WTC11 (cell line): ENCODE measurements around the gene CLEC20A. TPM values are rescaled to one million over a fixed set of nuclear protein-coding genes. Genes with fewer than 3 reads are reported as not detected.

Source experiments
- ATAC-seq: fragments of 200-7000 bp; cut with Tn5 transposase; 2 replicates; pipeline ENCODE4 v1.10.0; 2021; ENCODE audit warnings: mild to moderate bottlenecking, moderate library complexity
- CTCF ChIA-PET: fragments of 300-600 bp; sonication (Branson Sonifier 250); formaldehyde crosslinking; loops from one replicate; lab custom pipeline; 2021; ENCODE audit warnings: antibody characterized with exemption; lab: Charles Lee
- POLR2A ChIA-PET: fragments of 350-600 bp; sonication (Branson Sonifier 250); formaldehyde crosslinking; loops from one replicate; lab custom pipeline; 2021; ENCODE audit warnings: antibody characterized with exemption; lab: Charles Lee
- DNase-seq: peaks from one replicate; pipeline ENCODE4 v3.0.0; 2021; ENCODE audit warnings: low spot score
- H3K27ac Mint-ChIP-seq: 2 replicates; pipeline ENCODE4 v1.8.0; 2021; ENCODE audit warnings: mixed read lengths
- H3K27me3 Mint-ChIP-seq: 2 replicates; pipeline ENCODE4 v1.8.0; 2021; ENCODE audit warnings: low read depth, mild to moderate bottlenecking, moderate library complexity, mixed read lengths
- H3K36me3 Mint-ChIP-seq: 2 replicates; pipeline ENCODE4 v1.8.0; 2021; ENCODE audit warnings: mixed read lengths
- H3K4me1 Mint-ChIP-seq: 2 replicates; pipeline ENCODE4 v1.8.0; 2022; ENCODE audit warnings: mixed read lengths
- H3K4me3 Mint-ChIP-seq: 2 replicates; pipeline ENCODE4 v1.8.0; 2021; ENCODE audit warnings: mild to moderate bottlenecking, moderate library complexity, mixed read lengths
- H3K9me3 Mint-ChIP-seq: 2 replicates; pipeline ENCODE4 v1.8.0; 2021; ENCODE audit warnings: mixed read lengths
- FOXJ3 ChIP-seq: sonication (generic); formaldehyde crosslinking; IDR thresholded peaks from 2 replicates; pipeline ENCODE4 v1.9.0; 2021; ENCODE audit warnings: missing genetic modification reagents, mild to moderate bottlenecking, borderline replicate concordance
- IRF2 ChIP-seq: sonication (generic); formaldehyde crosslinking; IDR thresholded peaks from 2 replicates; pipeline ENCODE4 v1.8.0; 2022; ENCODE audit warnings: low read depth, missing genetic modification reagents, borderline replicate concordance
- MXD4 ChIP-seq: fragments of 250-450 bp; sonication (Bioruptor Pico); IDR thresholded peaks from 2 replicates; pipeline ENCODE4 v1.8.0; 2021; ENCODE audit warnings: mild to moderate bottlenecking, moderate library complexity, borderline replicate concordance
- NFYB ChIP-seq: sonication (generic); formaldehyde crosslinking; conservative IDR thresholded peaks from 2 replicates; pipeline ENCODE4 v1.8.0; 2022; ENCODE audit warnings: low read depth, missing genetic modification reagents
- NR2C2 ChIP-seq: sonication (generic); formaldehyde crosslinking; IDR thresholded peaks from 2 replicates; pipeline ENCODE4 v1.8.0; 2022; ENCODE audit warnings: mild to moderate bottlenecking, missing genetic modification reagents
- RELA ChIP-seq: sonication (generic); formaldehyde crosslinking; IDR thresholded peaks from 2 replicates; pipeline ENCODE4 v1.8.1; 2022; ENCODE audit warnings: missing genetic modification reagents, mild to moderate bottlenecking, borderline replicate concordance
- SMAD4 ChIP-seq: sonication (generic); formaldehyde crosslinking; IDR thresholded peaks from 2 replicates; pipeline ENCODE4 v1.8.0; 2022; ENCODE audit warnings: mild to moderate bottlenecking, missing genetic modification reagents
- ZBTB21 ChIP-seq: sonication (generic); formaldehyde crosslinking; IDR thresholded peaks from 2 replicates; pipeline ENCODE4 v1.8.1; 2023; ENCODE audit warnings: mild to moderate bottlenecking, missing genetic modification reagents, borderline replicate concordance
- ZNF219 ChIP-seq: sonication (generic); formaldehyde crosslinking; IDR thresholded peaks from 2 replicates; pipeline ENCODE4 v1.8.0; 2023; ENCODE audit warnings: missing genetic modification reagents, mild to moderate bottlenecking, borderline replicate concordance
- ZNF423 ChIP-seq: fragments of 250-450 bp; sonication (Bioruptor Pico); IDR thresholded peaks from 2 replicates; pipeline ENCODE4 v2.1.2; 2022; ENCODE audit warnings: mild to moderate bottlenecking, moderate library complexity
- ZNF671 ChIP-seq: fragments of 250-450 bp; sonication (Bioruptor Pico); IDR thresholded peaks from 2 replicates; pipeline ENCODE4 v1.8.0; 2021; ENCODE audit warnings: mild to moderate bottlenecking
- total RNA-seq: library from RNA; stranded (reverse); gene quantifications from 3 replicates; pipeline ENCODE4 v1.2.3, GENCODE V29; 2021
- TF ChIP-seq, protein P1 (sequence below): sonication (generic); formaldehyde crosslinking; IDR thresholded peaks from 2 replicates; pipeline ENCODE4 v1.8.1; 2023; ENCODE audit warnings: mild to moderate bottlenecking, missing genetic modification reagents, moderate library complexity
- TF ChIP-seq, protein P2 (sequence below): fragments of 250-450 bp; sonication (Bioruptor Pico); IDR thresholded peaks from 2 replicates; pipeline ENCODE4 v1.9.0; 2021; ENCODE audit warnings: mild to moderate bottlenecking
- TF ChIP-seq, protein P3 (sequence below): sonication (generic); formaldehyde crosslinking; IDR thresholded peaks from 2 replicates; pipeline ENCODE4 v1.8.0; 2022; ENCODE audit warnings: mild to moderate bottlenecking, missing genetic modification reagents
- TF ChIP-seq, protein P4 (sequence below): sonication (generic); formaldehyde crosslinking; IDR thresholded peaks from 2 replicates; pipeline ENCODE4 v1.8.1; 2023; ENCODE audit warnings: mild to moderate bottlenecking, missing genetic modification reagents, borderline replicate concordance
- TF ChIP-seq, protein P5 (sequence below): sonication (generic); formaldehyde crosslinking; IDR thresholded peaks from 2 replicates; pipeline ENCODE4 v1.8.0; 2023; ENCODE audit warnings: missing genetic modification reagents
- TF ChIP-seq, protein P6 (sequence below): sonication (generic); formaldehyde crosslinking; IDR thresholded peaks from 2 replicates; pipeline ENCODE4 v1.8.1; 2023; ENCODE audit warnings: mild to moderate bottlenecking, missing genetic modification reagents
- TF ChIP-seq, protein P7 (sequence below): sonication (generic); formaldehyde crosslinking; conservative IDR thresholded peaks from 2 replicates; pipeline ENCODE4 v1.8.1; 2022; ENCODE audit warnings: mild to moderate bottlenecking, missing genetic modification reagents

CLEC20A gene
- total RNA-seq, 1 experiment from 2014 or later: not detected

DNA sequence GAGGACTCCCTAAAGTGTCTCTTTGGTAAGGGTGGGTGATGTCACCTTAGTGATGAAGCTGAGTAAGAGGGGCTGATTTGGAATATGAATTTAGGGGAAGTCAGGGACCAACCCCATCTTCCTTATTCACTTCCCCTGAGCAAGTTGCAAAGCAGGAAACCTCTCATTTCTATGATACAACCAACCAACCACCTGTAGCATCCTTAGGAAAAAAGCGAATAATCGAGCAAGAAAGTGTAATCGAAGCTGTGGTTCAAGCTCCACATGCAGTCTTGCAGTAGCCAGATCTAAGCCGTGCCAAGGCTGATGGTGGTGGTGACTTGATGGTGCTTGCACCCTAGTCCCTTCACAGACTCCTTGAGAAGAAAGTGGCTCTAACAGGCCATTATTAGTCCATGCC lies 19.3 kb upstream of the CLEC20A start:
- H3K27ac Mint-ChIP-seq: no peak overlapping the region
- peaks cover 5% of the 10 kb centered on the region for H3K9me3 Mint-ChIP-seq
- no peak for DNase-seq
- ChIA-PET POLR2A (no interaction called here), CTCF (interaction anchor here (0.6 to 1.8 kb wide), 2 partner anchors 14 to 92 kb away, joined by 4 to 5 read pairs; no protein-coding TSS in a partner anchor)
- no peak for ATAC-seq
- H3K4me1 Mint-ChIP-seq: peaks cover 4% of the 10 kb centered on the region; the same call in 1 of the 2 replicates
- H3K4me3 Mint-ChIP-seq: no peak overlapping the region
- H3K27me3 Mint-ChIP-seq: no peaks in the 10 kb centered on the region
- H3K36me3 Mint-ChIP-seq: no peaks in the 10 kb centered on the region
- TF ChIP-seq NR2C2 (CRISPR knock-in tag) (no peak), SMAD4 (no peak), ZBTB21 (CRISPR knock-in tag) (no peak), ZNF671 (CRISPR knock-in tag) (no peak), MXD4 (CRISPR knock-in tag) (no peak), ZNF219 (no peak), RELA (CRISPR knock-in tag) (no peak), FOXJ3 (CRISPR knock-in tag) (no peak), ZNF423 (CRISPR knock-in tag) (no peak), IRF2 (CRISPR knock-in tag) (no peak), NFYB (CRISPR knock-in tag) (no peak)
- TF ChIP-seq, protein P1, sequence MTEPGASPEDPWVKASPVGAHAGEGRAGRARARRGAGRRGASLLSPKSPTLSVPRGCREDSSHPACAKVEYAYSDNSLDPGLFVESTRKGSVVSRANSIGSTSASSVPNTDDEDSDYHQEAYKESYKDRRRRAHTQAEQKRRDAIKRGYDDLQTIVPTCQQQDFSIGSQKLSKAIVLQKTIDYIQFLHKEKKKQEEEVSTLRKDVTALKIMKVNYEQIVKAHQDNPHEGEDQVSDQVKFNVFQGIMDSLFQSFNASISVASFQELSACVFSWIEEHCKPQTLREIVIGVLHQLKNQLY (CRISPR knock-in tag): no peak
- TF ChIP-seq, protein P2, sequence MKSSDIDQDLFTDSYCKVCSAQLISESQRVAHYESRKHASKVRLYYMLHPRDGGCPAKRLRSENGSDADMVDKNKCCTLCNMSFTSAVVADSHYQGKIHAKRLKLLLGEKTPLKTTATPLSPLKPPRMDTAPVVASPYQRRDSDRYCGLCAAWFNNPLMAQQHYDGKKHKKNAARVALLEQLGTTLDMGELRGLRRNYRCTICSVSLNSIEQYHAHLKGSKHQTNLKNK (CRISPR knock-in tag): no peak
- TF ChIP-seq, protein P3, sequence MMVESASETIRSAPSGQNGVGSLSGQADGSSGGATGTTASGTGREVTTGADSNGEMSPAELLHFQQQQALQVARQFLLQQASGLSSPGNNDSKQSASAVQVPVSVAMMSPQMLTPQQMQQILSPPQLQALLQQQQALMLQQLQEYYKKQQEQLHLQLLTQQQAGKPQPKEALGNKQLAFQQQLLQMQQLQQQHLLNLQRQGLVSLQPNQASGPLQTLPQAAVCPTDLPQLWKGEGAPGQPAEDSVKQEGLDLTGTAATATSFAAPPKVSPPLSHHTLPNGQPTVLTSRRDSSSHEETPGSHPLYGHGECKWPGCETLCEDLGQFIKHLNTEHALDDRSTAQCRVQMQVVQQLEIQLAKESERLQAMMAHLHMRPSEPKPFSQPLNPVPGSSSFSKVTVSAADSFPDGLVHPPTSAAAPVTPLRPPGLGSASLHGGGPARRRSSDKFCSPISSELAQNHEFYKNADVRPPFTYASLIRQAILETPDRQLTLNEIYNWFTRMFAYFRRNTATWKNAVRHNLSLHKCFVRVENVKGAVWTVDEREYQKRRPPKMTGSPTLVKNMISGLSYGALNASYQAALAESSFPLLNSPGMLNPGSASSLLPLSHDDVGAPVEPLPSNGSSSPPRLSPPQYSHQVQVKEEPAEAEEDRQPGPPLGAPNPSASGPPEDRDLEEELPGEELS (CRISPR knock-in tag): no peak
- TF ChIP-seq, protein P4, sequence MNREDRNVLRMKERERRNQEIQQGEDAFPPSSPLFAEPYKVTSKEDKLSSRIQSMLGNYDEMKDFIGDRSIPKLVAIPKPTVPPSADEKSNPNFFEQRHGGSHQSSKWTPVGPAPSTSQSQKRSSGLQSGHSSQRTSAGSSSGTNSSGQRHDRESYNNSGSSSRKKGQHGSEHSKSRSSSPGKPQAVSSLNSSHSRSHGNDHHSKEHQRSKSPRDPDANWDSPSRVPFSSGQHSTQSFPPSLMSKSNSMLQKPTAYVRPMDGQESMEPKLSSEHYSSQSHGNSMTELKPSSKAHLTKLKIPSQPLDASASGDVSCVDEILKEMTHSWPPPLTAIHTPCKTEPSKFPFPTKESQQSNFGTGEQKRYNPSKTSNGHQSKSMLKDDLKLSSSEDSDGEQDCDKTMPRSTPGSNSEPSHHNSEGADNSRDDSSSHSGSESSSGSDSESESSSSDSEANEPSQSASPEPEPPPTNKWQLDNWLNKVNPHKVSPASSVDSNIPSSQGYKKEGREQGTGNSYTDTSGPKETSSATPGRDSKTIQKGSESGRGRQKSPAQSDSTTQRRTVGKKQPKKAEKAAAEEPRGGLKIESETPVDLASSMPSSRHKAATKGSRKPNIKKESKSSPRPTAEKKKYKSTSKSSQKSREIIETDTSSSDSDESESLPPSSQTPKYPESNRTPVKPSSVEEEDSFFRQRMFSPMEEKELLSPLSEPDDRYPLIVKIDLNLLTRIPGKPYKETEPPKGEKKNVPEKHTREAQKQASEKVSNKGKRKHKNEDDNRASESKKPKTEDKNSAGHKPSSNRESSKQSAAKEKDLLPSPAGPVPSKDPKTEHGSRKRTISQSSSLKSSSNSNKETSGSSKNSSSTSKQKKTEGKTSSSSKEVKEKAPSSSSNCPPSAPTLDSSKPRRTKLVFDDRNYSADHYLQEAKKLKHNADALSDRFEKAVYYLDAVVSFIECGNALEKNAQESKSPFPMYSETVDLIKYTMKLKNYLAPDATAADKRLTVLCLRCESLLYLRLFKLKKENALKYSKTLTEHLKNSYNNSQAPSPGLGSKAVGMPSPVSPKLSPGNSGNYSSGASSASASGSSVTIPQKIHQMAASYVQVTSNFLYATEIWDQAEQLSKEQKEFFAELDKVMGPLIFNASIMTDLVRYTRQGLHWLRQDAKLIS (CRISPR knock-in tag): no peak
- TF ChIP-seq, protein P5, sequence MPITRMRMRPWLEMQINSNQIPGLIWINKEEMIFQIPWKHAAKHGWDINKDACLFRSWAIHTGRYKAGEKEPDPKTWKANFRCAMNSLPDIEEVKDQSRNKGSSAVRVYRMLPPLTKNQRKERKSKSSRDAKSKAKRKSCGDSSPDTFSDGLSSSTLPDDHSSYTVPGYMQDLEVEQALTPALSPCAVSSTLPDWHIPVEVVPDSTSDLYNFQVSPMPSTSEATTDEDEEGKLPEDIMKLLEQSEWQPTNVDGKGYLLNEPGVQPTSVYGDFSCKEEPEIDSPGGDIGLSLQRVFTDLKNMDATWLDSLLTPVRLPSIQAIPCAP (CRISPR knock-in tag): no peak
- TF ChIP-seq, protein P6, sequence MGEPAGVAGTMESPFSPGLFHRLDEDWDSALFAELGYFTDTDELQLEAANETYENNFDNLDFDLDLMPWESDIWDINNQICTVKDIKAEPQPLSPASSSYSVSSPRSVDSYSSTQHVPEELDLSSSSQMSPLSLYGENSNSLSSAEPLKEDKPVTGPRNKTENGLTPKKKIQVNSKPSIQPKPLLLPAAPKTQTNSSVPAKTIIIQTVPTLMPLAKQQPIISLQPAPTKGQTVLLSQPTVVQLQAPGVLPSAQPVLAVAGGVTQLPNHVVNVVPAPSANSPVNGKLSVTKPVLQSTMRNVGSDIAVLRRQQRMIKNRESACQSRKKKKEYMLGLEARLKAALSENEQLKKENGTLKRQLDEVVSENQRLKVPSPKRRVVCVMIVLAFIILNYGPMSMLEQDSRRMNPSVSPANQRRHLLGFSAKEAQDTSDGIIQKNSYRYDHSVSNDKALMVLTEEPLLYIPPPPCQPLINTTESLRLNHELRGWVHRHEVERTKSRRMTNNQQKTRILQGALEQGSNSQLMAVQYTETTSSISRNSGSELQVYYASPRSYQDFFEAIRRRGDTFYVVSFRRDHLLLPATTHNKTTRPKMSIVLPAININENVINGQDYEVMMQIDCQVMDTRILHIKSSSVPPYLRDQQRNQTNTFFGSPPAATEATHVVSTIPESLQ (CRISPR knock-in tag): no peak
- TF ChIP-seq, protein P7, sequence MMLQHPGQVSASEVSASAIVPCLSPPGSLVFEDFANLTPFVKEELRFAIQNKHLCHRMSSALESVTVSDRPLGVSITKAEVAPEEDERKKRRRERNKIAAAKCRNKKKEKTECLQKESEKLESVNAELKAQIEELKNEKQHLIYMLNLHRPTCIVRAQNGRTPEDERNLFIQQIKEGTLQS (CRISPR knock-in tag): no peak
